Measurements from ENCODE around the gene RBMS1.
"Not testable (repeated sequence)": the region's sequence is repeated elsewhere in the genome, so short reads cannot be mapped to it uniquely, and the experiment has no call there.

Gene RBMS1

GRCh38 chr2:160499865-160500264 lies 6.3 kb upstream of the RBMS1 start:
- DNase-seq: no peak

GRCh38 chr2:160498137-160498536 lies 4.5 kb upstream of the RBMS1 start:
- no peak for DNase-seq

- DNase-seq: no peak
These were observed 616 bp upstream of the RBMS1 start for GRCh38 chr2:160494201-160494644.

- DNase-seq: no peak
These were observed 993 bp downstream of the RBMS1 start for GRCh38 chr2:160492401-160493226.

GRCh38 chr2:160491911-160492371 lies 1.7 kb downstream of the RBMS1 start:
- no peak for DNase-seq

GRCh38 chr2:160490733-160491685 lies 2.6 kb downstream of the RBMS1 start:
- DNase-seq: no peak

- DNase-seq: no peak
These were observed 4.5 kb downstream of the RBMS1 start for GRCh38 chr2:160489111-160489510.

- not testable (repeated sequence) for DNase-seq
These were observed 5.3 kb downstream of the RBMS1 start for GRCh38 chr2:160488289-160488688.

GRCh38 chr2:160486341-160486740 lies 7.3 kb downstream of the RBMS1 start:
- no peak for DNase-seq

- DNase-seq: no peak
These were observed 8.6 kb downstream of the RBMS1 start for GRCh38 chr2:160484859-160485520.

GRCh38 chr2:160482673-160483072 lies 10.9 kb downstream of the RBMS1 start:
- no peak for DNase-seq

- no peak for DNase-seq
These were observed 14.3 kb downstream of the RBMS1 start for GRCh38 chr2:160479269-160479668.

GRCh38 chr2:160478660-160479059 lies 14.9 kb downstream of the RBMS1 start:
- DNase-seq: no peak

- no peak for DNase-seq
These were observed 16.6 kb downstream of the RBMS1 start for GRCh38 chr2:160477032-160477431.

GRCh38 chr2:160474891-160475787 lies 18.5 kb downstream of the RBMS1 start:
- no peak for DNase-seq

GRCh38 chr2:160474319-160474645 lies 19.3 kb downstream of the RBMS1 start:
- DNase-seq: no peak

- DNase-seq: no peak
These were observed 19.9 kb downstream of the RBMS1 start for GRCh38 chr2:160473468-160474318.

GRCh38 chr2:160472839-160473251 lies 20.8 kb downstream of the RBMS1 start:
- no peak for DNase-seq

- DNase-seq: no peak
These were observed 21.7 kb downstream of the RBMS1 start for GRCh38 chr2:160471950-160472349.

- no peak for DNase-seq
These were observed 23.9 kb downstream of the RBMS1 start for GRCh38 chr2:160469621-160470204.

- no peak for DNase-seq
These were observed 24.4 kb downstream of the RBMS1 start for GRCh38 chr2:160469164-160469563.
